Umbilical cord (tissue), 2 donors: Measurements from ENCODE around the gene SNX20. TPM values are rescaled to one million over a fixed set of nuclear protein-coding genes. Genes with fewer than 3 reads are reported as not detected.

Source experiments
- DNase-seq: peaks from one replicate; pipeline ENCODE4 v3.0.0-alpha.2; 2015; ENCODE audit warnings: low spot score
- total RNA-seq: library from RNA; depleted of rRNA; stranded (reverse); fragments of >200 nt; gene quantifications from one replicate; pipeline ENCODE4 v1.2.3, GENCODE V29; 2014; ENCODE audit warnings: low replicate concordance; ENCODE audit not compliant: insufficient read depth

SNX20 gene
- total RNA-seq, 1 donor from 2014 or later: 1.2 TPM

- DNase-seq: no peak
Observed at GRCh38 chr16:50635505-50636392, 45.4 kb downstream of the SNX20 start.

GRCh38 chr16:50634947-50635346 lies 46.2 kb downstream of the SNX20 start:
- DNase-seq: no peak

DNA sequence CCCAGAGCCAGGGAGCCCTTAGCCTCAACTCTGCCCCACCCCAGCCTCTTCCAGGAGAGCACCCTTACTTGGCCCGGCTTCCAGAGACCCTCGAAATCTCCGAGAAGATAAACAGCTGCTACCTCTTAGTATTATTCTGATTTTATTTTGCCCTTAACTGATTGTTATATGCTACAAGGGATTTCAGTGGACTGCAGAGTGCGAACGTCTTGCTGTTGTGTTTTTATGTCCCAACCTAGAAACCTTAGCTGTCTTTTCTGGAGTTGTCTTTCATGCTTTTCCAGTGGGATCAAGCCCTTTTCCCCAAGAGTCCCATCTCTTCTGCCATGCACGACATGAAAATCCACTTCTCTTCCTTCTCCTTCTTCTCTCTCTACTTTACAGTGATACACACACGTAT lies 47.0 kb downstream of the SNX20 start:
- DNase-seq: no peak

DNA sequence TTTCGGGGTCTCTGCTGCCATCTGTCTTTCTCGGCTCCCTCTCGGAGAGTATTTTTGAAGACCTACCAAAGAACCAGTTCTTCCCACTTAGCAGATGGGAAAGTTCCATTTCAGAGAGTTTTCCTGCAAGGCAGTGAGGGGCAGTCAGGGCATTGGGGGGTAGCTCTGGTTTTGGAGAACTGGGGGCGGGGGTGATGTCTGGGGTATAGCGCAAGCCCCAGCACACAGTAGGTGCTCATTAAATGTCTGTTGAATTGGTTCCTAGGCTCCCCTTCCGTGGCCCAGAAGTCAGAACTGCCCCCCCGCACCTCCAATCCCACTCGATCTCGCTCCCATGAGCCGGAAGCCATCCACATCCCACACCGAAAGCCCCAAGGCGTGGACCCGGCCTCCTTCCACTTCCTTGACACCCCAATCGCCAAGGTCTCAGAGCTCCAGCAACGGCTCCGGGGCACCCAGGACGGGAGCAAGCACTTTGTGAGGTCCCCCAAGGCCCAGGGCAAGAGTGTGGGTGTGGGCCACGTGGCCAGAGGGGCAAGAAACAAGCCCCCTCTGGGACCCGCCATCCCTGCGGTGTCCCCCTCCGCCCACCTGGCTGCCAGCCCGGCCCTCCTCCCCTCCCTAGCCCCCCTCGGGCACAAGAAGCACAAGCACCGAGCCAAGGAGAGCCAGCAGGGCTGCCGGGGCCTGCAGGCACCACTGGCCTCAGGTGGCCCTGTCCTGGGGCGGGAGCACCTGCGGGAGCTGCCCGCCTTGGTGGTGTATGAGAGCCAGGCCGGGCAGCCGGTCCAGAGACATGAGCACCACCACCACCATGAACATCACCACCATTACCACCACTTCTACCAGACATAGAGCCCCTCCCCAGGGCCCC lies 47.9 kb downstream of the SNX20 start:
- no peak for DNase-seq

DNA sequence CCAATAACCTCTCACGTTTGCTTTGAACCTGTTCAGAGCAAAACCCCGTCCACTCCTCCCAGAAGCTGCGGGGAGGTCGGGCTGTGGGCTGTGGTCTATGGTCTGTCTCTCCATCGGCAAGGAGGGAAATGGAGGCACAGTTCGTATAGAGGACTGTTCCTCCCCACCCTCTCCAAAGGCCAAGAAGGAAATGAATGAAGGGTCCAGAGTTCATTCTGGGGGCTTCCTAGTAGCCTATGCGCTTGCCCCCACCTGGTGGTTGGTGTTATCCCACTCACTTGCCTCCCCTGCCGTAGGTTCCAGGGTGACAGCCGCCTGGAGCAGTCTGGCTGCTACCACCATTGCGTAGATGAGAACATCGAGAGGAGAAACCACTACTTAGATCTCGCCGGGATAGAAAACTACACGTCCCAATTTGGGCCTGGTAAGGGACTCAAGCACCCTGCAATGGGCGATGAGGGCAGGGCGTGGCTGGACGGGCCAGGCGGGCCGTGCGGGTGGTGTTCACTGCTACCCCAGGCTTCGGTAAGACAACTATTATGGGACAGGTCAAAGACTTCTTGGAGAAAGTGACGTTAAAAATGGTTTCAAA lies 49.0 kb downstream of the SNX20 start:
- no peak for DNase-seq

DNA sequence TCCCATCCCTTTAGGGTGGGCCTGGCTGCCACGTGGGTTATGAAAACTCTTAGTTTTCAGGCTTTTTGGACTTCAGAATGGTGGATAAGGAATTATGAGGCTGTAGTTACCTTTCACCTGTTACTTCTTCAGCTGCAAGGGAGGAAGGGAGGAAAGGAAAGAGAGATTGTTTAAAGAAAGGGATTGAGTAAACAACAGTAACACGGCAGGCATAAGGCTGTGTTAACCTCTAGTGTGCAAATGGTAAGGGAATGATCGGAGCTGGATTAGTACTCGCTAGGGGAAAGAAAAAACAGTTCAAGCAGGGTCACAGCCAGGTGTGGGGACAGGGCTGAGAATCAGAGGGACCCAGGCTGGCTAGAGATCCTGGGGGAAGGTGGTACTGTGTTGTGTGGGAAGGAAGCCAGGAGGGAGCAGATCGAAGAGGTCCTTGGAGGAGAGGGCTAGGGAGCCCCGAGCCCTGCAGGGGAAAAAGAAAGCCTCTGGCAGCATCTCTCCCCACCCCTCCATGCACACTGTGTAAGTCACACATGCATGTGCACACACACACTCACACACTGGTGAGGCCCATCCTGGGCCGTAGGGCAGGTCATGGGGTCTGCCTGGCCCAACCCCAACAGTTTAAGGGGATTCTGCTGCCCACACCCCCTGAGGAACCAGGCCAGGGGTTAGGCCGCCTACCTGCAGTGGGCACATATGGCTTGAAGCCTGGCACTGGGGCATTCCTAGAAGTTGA lies 49.7 kb downstream of the SNX20 start:
- no peak for DNase-seq

DNA sequence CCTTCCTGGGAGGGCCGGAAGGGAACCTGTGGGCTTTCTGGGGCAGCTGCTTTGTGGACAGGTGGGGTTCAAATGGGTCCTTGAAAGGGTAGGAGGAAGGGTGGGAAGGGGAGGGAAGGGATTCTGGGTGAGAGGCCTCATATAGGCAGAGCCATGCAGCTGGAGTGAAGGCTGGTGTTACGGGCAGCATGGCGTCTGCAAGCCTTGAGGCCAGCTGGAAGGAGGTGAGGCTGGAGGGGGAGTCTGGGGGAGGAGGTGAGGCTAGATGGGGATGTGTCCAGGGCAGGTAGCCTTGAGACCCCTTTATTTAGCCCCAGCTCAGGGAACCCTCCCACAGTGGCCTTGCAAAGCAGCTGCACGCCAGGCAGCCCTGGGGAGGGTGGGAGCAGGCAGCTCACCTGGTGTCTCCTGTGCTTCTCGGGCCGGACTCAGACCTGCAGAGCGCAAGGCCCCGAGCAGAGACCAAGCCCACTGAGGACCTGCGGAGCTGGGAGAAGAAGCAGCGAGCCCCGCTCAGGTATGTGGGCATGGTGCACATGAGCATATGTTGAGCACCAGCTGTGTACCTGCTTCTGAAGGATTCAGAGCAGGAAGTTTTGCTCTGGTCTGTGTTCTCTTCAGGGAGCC lies 50.6 kb downstream of the SNX20 start:
- no peak for DNase-seq

DNA sequence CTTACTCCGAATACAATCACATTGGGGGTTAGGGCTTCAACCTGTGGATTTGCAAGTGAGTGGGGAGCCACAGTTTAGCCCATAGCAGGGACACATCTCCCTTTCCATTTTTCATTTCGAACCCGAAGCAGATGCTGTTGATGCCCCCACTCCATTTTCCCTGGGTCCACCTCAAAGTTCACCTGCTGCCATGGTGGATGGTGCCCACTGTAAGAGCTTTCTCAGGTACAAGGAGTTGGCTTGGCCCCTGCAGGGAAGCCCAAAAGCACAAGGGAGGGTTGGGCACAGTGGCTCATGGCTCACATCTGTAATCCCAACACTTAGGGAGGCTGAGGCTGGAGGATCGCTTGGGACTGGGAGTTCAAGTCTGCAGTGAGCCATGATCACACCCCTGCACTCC lies 51.8 kb downstream of the SNX20 start:
- DNase-seq: no peak

DNA sequence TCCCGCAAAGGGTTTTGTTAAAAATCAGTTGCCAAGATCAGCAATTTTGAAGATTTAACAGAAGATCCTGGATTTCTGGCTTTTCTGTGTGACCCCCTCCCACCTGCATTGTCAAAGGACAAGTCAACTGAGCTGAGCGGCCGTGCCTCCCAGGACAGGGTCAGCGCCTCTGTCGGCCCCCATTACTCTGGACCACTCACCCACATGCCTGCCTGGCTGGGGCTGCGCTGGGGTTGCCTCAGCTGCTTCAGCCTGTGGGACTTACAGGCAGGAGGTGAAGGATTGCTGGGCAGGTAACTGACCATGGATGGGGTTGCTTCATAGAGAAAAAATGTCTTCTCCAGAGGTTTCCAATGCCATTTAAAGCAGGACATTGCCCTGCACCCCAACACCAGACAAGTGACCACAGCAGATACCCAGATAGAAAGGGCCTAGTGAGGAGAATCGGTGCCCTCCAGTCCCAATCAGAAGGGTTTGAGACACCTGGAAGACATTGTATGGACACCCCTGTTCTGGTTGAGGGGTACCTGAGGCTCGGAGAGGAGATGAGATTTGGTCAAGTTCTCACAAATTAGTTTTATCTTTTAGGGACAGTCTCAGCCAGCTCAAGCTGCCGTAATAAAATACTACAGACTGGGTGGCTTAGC lies 52.8 kb downstream of the SNX20 start:
- DNase-seq: no peak

DNA sequence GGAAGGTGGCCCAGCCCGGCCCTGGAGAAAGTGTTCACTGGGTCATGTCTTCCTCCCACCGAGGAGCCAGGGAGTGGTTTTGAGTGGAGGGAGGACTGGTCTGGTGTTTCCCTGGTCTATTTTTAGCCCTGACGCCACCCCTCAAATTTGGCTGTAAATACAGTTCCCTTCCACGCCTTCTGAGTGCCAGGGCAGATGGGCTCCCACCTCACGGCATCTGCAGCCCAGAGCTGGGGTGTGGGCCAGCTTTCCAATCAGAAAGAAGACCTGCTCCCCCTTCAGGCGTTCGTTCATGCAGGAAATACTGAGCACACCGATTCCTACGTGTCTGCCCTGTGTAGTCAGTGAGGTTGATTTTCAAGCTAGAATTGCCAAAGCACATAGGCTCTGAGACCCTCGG lies 53.7 kb downstream of the SNX20 start:
- DNase-seq: peak; percentile 72

DNA sequence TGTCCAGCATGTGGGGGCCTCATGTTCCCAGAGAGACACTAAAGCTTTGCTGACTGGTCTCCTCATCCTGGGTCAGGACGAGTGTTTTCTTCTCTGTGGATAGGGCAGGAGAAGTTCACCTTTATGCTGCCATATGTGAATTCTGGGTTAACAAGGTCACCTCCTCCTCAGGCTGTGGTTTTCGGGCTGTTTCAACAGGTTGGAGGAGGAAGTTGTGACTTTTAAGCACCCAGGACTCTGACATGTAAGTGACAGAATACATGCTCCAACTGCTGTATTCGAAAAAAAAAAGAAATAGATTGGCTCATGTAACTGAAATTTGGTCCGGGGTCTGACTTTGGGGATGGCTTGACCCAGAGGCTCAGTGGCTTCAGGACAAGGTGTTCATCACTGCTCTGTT lies 54.2 kb downstream of the SNX20 start:
- DNase-seq: no peak

- no peak for DNase-seq
Observed at GRCh38 chr16:50625374-50625773, 55.7 kb downstream of the SNX20 start.

DNA sequence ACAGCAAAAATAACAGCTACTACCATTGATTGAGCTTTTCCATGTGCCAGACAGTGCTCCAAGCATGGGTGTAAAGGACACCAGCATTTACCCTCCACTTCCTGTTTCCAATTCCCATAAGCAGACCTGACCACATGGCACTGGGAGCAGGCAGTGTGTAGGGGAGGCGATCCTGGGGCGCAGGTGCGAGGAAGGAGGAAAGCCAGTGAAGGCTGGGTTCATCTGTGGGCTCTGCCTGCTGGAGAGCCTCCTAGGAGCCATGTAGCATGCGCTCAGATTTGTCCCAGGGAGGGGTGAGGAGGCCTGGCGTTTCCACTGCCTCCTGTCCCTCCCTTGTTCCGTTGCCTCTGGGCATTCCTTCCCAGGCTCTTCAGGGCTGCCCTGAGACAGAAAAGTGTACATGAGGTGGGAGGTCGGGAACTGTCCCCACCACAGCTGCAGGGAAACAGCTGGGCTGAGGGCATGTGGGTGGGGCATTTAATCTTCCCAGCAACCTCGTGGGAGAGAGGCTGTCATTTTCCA lies 56.6 kb downstream of the SNX20 start:
- DNase-seq: no peak

DNA sequence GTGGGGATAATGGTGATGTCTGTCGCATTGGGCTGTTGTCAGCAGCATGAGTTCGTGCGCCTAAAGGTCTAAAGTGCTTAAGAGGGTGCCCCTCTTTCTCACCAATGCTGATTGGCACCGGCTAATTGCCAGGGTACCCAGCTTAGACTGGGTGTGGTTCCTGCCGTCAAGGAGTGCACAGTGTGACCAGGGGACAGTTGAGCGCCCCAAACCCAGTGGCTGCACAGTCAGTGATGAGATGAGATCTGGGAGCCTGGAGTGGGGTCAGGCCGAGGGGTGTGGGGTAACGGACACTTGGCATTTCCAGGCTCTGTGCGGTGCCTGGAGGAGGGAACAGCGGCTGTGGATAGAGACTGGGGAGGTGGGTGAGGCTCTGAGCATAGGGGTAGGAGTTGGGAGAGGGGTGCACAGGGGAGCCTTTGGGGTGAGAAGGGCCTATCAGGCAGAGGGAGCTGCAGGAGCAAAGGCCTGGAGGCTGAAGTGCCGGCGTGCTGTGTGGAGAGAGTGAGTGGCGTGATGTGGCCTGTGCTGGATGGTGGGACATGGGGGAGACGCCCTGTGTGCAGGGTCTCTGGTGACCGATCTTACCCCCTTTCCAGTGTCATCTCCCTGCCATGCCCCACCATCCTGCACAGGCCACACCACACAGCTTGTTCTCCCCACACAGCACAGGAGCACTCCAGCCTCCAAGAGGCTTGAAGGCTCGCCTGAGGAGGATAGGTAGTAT lies 58.3 kb downstream of the SNX20 start:
- DNase-seq: no peak

GRCh38 chr16:50622029-50622428 lies 59.1 kb downstream of the SNX20 start:
- no peak for DNase-seq
